T-helper 9 cell (primary cell): ENCODE data around the gene OAS1.

Experiments
- DNase-seq: peaks from one replicate; pipeline ENCODE4 v3.0.0-alpha.2; 2020
- total RNA-seq, 2 donors: gene quantifications; one replicate each; lab custom pipeline; 2026; lab: John Stamatoyannopoulos, UW

The OAS1 gene
- 14.8 to 15.2 reads per million in 2 donors for total RNA-seq

DNA sequence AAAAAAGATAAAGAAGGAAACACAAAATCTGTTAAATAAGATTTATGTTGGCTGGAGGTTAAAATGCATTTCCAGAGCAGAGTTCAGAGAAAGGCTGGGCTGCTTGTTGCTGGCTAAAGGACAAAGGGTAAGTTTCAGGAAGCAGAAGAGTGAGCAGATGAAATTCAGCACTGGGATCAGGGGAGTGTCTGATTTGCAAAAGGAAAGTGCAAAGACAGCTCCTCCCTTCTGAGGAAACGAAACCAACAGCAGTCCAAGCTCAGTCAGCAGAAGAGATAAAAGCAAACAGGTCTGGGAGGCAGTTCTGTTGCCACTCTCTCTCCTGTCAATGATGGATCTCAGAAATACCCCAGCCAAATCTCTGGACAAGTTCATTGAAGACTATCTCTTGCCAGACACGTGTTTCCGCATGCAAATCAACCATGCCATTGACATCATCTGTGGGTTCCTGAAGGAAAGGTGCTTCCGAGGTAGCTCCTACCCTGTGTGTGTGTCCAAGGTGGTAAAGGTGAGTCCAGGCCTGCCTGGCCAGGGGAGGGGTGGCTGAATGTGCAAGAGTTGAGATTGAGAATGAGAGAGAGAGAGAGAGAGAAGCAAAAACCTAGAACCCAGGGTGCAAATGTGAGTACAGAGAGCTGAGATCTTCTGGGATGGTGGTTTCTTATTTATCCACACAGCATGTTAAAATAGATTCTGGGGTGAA is at the start of gene OAS1:
TSS of gene OAS1 (plus strand) at position 251 of the 703 bp plus-strand sequence. CDS start at position 329, 78 bp downstream.
- DNase-seq: peak; percentile 5

DNA sequence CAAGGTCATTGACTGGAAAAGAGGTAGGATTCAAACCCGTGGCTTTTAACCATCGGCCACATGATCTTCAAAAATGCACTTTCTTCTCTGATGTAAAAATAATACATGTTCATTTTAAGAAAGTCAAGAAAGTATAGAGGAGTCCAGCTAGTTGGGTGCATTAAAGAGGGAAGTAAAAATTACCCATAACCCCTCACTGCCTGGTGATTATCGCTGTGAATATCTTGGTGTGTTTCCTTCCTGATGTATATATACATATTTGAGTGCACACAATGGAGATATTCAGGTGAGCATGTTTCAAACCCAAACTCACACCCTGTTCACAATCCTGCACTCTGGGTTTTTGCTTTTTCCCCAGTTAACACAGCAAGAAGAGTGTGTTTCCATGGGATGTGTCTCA is 47.5 kb upstream of the OAS1 start:
- DNase-seq: no peak

DNA sequence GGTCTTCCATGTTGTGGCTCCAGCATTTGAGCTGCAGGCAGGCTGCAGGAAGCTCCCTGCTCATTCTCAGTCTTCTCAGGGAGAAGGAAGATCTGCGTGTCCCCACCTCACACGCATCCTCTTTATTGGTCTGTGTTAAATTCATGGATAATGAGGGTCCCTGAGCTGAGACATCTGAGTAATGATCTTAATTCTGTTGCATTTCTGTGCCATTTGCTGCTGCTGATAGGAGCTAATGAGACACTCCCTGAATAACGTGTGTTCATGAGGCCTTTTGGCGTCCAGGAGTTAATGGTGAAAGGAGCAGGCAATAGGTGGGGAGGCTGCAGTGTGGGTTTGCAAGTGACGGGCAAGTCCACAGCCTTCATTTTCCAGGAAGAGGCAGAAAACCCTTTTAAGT is 46.6 kb upstream of the OAS1 start:
- DNase-seq: no peak

DNA sequence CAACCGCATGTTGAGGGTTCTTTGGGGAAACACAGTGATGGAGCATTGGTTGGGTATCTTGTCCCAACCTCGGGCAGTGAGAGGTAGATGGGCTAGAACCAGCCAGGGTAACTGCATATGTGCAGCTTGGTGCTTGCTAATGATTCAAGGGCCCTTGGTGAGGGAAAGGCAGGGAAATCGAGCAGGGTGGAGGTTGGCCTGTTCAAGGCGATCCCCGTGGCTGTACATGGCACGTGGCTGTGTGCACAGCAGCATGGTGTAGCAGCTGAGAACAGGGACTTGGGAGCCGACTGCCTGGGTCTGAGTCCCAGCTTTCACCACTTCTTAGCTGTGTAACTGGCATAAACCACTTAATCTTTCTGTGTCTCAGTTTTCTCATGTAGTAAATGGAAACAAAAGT is 45.5 kb upstream of the OAS1 start:
- DNase-seq: no peak

DNA sequence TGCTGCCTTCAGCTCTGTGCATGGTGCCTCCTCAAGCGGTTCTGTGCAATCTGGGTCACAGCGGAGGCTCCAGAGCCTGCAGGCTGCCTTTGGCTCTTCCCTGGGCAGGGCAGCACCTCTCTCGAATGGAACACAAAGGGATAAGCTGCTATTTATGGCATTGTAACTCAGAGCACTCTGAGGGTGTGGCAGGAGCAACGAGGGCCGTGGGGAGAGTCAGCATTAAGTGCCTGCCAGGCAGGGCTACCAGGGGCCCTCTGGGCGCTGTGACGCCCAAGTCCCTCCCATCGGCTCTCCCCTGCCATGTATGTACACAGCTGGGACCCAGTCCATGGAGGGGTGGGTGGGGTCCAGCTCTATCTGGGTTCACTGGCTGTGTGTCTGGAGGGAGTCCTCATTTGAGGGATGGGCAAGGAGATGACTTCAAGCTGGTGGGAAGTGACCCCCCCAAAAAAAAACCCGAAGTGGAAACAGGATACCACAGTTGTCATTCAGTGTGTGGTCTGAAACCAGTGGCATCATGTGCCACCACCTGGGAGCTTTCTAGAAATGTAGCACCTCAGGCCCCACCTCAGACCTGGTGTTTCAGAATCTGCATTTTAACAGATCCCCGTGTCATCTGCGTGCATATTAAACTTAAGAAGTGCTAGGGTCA is 44.0 kb upstream of the OAS1 start:
- no peak for DNase-seq

DNA sequence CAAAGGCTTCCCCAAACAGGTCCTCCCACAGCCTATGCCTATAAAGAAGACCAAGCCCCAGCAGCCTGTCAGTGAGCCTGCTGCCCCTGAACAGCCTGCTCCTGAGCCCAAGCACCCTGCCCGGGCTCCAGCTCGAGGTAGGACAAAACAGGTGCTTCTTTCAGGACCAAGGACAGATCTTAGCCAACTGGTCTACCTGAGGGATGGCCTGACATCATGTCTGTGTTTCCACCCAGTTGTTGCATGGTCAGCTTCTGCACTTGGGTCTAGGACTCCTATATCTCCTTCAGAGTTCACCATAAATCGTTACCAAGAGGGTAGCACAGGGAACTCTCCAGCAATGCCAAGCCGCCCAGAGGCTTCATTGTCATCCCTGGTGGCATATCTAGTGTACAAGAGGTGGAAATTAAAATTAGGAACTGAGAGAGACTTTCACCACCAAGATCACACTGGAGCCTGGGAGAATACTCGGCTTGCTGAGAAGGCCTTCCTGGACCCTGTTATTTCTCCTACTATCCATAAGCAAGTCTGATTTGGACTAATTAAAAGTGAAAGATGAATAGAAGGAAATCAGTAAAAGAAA is 38.2 kb upstream of the OAS1 start:
- no peak for DNase-seq

DNA sequence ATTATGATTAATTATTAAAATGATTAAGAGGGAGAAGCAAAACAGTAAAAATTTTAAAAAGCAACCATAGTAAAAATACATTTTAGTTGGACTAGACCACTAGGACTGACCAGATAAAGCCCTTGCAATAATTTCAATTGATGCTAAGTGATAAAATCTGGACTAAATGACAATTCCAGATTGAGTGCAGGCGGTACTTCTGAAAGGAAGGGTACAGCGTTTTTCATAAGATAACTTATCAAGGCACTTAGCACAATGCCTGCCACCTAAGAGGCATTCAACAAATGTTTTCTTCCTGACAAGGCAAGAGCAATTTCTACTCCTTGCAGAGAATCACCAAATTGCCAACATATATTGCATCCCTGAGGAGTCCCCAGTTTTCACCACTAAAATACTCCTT is 37.7 kb upstream of the OAS1 start:
- no peak for DNase-seq

DNA sequence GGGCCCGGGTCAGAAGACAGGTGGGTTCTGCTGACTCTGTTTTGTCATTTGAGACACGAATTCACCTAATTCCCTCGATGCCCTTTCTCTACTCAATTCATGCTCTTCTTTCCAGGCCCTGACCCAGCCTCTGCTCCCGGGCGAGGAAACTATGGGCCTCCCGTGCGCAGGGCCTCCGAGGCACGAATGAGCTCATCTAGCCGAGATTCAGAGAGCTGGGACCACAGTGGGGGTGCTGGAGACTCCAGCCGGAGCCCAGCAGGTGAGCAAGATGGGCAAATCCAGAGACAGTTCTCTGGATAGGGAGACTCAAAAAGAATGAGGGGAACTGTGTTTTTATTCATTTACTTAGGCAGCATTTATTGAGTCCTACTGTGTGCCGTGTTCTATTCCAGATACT is 37.0 kb upstream of the OAS1 start:
- DNase-seq: no peak

DNA sequence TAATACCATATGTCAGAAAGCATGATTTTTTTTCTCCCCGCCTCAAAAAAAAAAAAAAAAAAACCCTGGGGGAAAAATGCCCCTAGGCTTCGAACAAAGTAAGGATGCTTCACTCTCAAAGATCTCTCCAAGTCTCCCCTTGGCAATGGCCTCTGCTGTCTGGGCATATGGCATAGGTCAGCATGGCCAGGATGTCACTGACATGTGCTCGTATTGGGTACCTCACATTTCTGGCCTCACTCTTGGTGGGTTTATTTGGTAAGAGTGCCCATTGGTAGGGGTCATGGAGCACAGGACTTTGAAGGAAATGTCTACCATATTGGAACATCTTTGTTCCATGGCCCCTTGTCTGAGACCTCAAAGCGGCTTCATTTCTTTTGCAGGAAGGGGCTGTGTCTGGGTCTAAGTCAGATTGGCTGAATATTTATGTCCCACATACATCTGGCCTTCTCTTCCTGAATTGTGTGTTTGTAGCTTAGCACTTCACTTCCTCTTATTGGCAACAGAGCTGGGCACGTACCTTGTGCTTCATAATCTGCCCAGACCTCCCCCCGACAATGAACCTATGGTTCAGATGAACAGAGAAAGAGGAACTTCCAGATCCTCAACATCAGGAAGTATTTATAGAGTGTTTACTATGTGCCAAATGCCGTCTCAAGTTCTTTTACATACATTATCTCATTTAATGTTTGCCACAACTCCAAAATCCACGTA is 36.3 kb upstream of the OAS1 start:
- DNase-seq: no peak

DNA sequence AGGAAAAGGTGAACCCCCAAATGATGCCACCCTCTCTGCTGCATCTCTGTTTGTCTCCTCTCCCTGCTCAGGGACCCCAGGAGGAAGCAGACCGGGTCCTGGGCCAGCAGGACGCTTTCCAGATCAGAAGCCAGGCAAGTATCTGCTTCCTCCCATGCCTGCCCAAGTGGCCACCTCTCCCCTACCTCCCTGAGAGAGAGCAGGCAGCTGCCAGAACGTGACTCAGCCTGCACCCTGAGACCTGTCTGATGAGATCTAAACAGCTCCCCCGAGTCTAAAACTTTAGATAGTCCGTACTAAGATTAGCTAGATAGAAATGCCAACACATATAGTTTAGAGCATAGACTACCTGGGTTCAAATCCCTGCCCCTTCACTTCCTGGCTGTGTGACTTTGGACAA is 31.2 kb upstream of the OAS1 start:
- no peak for DNase-seq

DNA sequence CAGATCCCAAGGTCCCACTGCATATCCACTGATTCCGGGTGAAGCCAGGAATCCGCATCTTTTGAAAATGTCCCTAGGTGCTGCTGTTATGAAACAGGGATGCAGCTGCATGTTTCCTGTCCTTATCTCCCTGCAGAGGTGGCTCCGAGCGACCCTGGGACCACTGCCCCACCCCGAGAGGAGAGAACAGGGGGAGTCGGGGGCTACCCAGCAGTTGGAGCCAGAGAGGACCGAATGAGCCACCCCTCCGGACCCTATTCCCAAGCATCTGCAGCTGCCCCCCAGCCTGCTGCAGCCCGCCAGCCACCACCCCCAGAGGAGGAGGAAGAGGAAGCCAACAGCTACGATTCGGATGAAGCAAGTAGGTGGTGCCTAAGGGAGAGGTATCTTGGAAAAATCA is 30.3 kb upstream of the OAS1 start:
- no peak for DNase-seq

DNA sequence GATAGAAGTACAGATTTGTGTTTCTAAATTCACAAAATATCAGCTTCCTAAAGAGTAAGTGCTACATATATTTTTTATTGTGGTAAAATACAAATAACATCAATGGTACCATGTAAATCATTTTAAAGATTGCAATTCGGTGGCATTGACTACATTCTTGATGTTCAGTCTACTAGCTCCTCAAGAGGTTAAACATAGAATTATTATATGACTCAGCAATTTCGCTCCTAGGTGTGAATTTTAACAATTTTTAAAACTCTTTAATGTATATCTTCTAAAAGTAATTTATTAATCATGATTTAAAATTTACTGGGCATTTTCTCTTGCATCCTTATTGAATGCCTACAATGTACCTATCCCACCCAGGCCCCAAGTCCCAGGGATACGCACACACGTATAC is 29.8 kb upstream of the OAS1 start:
- DNase-seq: no peak

DNA sequence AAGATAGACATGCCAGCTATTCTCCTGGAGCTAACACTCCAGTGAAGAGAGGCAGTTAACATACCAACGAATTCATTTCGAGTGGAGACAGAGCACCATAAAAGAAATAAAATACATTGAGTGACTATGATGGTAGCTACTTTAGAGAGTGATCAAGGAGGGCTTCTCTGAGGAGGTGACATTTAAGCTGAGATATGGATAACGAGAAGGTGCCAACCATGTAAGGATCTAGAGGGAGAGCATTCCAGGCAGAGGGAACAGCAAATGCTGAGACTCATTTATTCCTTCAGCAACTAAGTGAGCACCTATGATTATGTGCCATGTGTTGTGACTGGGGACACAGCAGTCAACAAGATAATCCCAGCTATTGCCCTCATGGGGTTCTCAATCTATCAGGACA is 28.3 kb upstream of the OAS1 start:
- DNase-seq: no peak

DNA sequence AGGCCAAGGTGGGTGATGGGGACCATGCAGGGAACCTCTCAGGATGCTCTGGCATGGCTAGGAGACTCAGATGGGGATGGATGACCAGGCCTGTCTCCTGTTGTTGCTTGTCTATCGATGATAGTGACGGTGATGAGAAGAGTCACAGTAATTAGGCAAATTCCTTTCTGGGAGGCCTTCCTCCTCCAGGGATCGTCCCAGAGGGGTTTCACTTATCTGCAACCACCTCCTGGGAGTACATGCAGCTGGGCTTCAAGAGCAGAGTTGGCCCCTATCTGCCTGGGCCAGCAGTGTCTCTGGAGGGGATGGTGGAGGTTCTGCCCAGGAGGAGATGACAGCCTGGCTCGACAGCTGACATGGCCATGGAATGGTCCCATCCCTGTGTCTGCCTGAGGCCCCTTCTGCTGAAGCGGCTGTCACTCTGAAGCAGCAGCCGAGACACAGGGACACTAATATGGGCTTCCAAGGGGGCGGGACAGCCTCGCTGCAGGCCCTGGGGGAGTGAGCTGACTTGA is 27.5 kb upstream of the OAS1 start:
- no peak for DNase-seq

DNA sequence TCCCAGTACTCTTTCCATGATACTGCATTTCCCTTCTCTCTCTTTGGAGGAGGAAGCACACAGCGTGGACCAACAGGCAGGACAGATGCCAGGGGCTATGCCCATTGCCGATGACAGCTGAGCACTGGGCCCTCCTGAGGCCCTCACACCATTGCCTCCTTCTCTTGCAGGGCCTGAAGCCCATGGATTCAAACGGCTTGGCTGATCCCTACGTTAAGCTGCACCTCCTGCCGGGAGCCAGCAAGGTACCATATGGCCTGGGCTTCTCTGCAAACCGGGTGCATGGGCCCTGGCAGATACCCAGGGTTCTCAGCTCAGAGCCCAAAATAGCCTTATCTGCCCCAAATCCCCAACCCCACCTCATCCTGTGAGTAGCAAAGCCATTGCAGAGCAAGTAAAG is 25.2 kb upstream of the OAS1 start:
- no peak for DNase-seq

DNA sequence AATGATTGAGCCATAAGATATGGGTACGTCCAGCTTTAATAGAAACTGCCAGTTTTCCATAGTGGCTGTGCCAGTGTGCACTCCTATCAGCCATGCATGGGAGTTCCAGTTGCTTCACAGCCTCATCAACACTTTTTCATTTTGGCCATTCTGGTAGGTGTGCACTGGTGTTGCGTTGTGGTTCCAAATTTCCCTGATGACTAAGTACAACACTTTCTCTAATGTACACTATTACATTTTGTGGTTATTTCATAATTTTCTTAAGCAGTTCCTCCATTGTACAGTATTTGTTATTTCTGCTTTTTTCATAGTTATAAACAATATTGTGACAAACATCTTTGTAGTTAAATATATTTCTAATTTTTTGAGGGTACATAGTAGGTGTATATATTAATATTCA is 21.5 kb upstream of the OAS1 start:
- no peak for DNase-seq

DNA sequence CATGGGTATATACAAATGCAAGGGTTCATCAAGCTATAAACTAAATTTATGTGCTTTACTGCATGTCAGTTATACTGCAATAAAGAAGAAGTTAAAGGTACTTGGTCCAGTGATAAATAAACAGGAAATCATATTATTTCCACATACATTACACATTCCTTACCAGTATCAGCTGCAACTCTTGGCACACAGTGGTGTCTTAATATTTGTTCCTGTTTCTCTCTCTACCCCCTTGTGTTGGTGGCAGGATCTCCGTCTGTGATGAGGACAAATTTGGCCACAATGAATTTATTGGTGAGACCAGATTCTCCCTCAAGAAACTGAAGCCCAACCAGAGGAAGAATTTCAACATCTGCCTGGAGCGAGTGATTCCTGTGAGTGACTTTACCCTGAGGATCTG is 19.2 kb upstream of the OAS1 start:
- DNase-seq: no peak

DNA sequence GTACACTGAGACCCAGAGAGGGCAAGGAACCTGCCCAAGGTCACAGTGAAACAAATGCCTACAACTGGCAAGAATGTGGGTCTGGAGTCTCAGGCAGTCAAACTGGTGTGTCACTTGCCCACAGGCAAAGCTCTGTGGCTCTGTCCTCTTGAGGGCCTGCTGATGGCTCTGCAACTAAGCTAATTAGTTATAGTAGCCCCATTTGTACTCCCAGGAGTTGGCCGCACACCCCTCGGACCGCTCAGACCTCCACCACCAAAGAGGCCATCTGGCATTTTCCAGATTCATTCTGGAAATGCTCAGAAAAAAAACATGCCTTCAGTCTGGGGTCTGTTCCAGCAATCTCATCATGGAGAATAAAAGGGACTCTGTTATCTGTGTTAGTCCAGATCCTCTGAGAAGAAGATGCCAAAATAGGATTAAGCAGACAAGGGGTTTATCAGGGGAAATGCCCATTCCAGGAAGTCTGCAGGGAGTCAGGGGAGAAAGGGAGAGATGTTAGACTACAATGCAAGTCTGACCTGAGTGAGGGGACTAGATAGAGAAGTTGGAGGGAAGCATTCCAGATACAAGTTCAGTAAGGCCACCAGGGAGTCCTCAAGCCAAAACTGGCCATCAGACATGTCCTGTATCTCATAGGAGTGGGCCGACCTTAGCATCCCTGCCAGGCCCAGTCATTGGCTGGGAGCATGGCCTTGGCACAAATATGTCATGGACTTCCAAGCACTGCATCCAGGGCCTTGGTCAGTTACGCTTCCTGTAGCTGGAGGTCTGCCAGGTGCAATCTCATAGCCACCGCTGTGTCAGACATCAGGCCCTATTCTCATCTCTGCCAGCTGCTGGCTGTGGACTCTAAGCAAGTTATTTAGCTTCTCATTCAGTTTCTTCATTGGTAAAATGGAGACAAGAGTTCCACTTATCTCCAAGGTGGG is 15.4 kb upstream of the OAS1 start:
- DNase-seq: no peak

DNA sequence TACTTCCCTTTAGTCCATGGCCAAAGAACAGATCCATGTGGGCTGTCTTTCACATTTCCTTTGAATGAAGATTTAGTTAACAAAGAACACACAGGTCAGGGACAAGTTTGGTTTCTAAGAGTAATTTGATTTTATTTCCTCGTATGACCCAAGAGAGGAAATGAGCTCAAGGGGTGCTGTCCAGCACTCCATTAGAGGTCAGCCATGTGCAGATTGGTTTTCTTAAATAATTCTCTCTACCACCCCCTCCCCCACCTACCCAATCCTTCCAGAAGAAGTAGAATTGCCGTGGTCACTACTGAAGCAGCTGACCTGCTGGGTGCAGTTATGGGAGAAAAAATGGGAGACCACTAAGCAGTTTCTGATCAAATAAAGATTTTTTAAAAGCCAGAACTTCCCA is 13.9 kb upstream of the OAS1 start:
- DNase-seq: no peak

DNA sequence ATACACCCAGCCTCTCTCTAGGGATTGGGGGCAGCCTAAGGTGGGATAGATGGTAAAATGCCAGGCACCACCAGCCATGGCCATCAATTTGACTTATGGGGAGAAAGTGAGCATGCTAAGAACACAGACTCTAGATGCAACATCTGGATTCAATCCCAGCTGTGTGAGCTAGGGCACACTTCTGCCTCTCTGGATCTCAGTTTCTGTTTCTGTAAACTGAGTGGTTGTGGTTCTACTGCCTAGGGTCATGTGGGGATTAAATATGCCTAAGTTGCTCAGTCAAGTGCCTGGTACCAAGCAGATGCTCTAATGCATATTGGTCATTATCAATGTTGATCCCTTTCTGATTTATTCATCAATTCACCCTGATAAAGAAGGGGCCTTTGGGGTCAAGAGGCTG is 12.6 kb upstream of the OAS1 start:
- no peak for DNase-seq

DNA sequence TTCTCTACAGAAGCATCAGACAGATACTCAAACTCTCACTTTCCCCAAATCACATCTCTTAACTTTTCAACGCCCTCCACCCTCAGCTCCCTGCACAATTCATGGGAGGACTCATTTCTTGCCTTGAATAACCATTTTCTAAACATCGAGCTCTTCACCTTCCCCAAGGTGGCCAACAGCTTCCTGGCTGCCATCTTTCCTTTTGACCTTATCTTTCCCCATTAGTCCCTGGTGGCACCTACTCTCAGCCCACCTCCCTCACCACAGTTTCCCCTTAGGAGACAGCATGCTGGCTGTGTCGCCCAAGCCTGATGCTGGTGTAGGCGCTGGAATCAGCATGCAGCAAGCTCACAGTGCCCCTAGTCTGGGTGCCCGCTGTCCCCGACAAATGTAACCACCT is 8.4 kb upstream of the OAS1 start:
- no peak for DNase-seq
